ENCODE measurements around the gene MFF.

The MFF gene

DNA sequence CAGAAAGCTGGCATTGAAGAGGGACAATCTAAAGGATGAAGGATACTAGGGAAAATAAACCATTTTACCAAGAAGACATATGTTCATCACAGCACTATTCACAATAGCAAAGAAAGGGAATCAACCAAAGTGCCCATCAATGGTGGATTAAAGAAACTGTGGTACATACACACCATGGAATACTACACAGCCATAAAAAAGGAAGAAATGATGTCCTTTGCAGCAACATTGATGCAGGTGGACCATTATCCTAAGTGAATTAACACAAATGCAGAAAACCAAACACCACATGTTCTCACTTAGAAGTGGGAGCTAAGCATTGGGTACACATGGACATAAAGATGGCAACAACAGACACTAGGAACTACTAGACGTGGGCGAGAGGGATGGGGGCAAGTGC lies 7.2 kb upstream of the MFF start:
- H3K27ac ChIP-seq: no peak overlapping the region
- no peak for TF ChIP-seq ZFX (IDR thresholded peaks at IDR 0.05)
- TF ChIP-seq, protein P1, sequence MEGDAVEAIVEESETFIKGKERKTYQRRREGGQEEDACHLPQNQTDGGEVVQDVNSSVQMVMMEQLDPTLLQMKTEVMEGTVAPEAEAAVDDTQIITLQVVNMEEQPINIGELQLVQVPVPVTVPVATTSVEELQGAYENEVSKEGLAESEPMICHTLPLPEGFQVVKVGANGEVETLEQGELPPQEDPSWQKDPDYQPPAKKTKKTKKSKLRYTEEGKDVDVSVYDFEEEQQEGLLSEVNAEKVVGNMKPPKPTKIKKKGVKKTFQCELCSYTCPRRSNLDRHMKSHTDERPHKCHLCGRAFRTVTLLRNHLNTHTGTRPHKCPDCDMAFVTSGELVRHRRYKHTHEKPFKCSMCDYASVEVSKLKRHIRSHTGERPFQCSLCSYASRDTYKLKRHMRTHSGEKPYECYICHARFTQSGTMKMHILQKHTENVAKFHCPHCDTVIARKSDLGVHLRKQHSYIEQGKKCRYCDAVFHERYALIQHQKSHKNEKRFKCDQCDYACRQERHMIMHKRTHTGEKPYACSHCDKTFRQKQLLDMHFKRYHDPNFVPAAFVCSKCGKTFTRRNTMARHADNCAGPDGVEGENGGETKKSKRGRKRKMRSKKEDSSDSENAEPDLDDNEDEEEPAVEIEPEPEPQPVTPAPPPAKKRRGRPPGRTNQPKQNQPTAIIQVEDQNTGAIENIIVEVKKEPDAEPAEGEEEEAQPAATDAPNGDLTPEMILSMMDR (conservative IDR thresholded peaks at IDR 0.05): no peak

DNA sequence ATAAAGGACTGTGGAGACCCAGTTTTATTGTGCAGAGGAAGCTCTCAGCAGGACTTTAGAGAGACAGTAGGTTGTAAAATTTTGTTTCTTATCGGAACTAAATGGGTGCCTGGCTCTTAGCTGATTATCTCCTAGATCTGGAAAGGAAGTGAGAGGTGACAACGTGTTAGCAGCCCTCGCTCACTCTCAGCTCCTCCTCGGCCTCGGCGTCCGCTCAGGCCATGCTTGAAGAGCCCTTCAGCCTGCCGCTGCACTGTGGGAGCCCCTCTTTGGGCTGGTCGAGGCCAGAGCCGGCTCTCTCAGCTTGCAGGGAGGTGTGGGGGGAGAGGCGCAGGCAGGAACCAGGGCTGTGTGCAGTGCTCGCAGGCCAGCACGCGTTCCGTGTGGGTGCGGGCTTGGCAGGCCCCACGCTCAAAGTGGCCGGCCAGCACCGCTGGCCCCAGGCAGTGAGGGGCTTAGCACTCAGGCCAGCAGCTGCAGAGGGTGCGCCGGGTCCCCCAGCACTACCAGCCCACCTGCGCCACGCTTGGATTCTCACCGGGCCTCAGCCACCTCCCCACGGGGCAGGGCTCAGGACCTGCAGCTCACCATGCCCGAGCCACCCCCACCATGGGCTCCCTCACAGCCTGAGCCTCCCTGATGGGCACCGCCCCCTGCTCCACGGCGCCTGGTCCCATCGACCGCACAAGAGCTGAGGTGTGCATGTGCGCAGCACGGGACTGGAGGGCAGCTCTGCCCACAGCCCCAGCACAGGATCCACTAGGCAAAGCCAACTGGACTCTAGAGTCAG lies 4.6 kb upstream of the MFF start:
- TF ChIP-seq, protein P1 (conservative IDR thresholded peaks at IDR 0.05): no peak
- no peak for TF ChIP-seq ZFX (IDR thresholded peaks at IDR 0.05)
- no peak overlapping the region for H3K27ac ChIP-seq

DNA sequence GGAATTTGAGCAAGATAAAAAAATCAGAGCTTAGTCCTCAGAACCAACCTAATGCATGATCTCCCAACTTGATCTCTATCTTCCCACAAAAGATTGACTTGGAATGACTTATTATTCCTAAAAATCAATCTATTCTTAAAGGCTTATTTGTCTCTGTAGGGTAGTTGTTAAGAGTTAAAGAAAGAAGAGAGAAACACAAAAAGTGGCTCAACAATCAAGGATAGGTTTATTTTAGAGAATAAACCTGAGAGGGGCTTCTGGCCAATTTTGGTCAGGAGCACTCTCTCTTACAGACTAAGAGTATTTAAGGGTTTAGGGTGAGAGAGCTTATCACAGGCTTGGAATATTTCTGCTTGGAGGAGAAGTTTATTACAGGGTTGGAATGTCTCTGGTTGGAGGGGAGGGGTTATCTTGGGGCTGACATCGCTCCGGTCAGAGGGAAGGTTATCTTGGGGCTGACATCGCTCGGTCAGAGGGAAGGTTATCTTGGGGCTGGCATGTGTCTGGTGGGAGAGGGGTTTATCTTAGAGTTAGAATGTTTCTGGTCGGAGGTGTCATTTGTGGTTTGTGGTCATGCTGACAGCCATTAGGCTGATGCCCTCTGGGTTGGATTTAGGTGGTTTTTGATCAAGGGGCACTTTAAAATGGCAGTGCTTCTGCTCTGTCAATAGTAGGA lies 2.4 kb upstream of the MFF start:
- TF ChIP-seq, protein P1 (conservative IDR thresholded peaks at IDR 0.05): no peak
- no peak for TF ChIP-seq ZFX (IDR thresholded peaks at IDR 0.05)
- no peak overlapping the region for H3K27ac ChIP-seq

DNA sequence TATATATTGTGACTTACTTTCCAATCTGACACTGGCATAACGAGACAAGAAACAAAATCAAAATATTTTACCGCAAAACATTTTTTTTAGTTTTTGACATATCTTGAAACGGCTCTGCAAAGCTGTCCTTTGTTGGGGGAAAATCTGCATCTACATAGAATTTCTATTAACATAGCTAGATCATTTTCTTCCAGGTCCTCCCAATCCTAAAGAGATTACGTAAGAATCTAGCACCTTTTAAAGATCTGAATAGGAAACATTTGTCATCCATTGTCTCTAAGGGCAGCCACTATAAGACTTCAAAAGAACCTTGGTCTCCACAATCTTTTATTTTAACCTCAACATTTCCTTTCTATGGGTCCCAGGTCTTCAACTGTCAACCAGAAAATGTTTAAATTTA lies 1.2 kb upstream of the MFF start:
- H3K27ac ChIP-seq: no peak overlapping the region
- TF ChIP-seq, protein P1 (conservative IDR thresholded peaks at IDR 0.05): no peak
- no peak for TF ChIP-seq ZFX (IDR thresholded peaks at IDR 0.05)

DNA sequence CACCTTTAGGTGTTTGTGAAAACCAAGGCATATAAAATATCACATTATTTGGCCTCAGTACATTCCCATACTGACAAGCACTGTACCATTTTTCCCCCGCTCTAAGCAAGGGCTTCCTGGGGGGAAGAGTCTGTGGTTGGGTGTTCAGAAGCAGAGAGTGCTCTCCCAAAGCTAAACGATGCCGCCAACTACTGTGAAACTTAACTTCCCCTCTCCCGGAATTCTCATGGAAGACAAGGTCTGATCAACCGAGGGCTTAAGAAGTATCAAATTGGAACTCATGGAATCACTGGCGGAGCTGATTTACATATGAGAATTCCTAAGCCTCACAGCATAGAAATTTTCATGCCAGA lies 433 bp upstream of the MFF start:
- no peak for TF ChIP-seq ZFX (IDR thresholded peaks at IDR 0.05)
- TF ChIP-seq, protein P1 (conservative IDR thresholded peaks at IDR 0.05): no peak
- peak overlapping the region; percentile 90 for H3K27ac ChIP-seq

DNA sequence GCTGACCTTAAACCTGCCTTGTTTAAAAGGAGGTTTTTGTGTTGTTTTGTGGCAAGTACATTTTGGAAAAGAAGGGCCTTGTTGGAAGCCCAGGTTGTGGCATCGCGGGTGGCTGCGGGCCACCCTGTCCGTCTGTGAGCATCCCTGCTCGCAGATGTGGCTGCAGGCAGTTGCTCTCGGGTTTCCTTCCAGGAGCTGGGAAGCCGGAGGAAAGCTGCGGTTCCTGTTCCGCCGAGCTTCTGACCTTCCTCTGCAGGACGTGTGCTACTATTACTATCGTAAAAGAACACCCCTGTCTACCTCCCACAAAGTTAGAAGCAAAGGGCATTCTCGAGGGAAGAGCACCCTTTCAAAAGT lies 766 bp downstream of the MFF start:
- H3K27ac ChIP-seq: peak overlapping the region; percentile 90

DNA sequence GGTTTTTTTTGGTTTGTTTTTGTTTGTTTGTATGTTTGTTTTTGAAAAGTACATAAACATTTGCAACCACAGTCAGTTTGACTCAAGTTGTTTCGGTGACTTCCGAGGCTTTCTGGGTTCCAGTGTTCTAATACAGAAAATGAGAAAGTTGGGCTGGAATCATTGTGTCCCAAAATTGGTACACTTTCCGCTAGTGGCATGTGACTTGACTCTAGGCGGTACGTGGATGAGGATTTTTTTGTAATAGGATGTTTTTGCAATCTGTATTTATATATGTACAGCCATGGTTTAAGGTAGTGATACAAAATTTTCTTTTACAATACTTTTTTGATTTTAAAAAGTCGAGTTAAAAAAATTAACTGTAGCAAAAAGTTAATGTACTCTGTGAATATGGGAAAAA lies 1.7 kb downstream of the MFF start:
- no peak overlapping the region for H3K27ac ChIP-seq
- TF ChIP-seq, protein P1 (conservative IDR thresholded peaks at IDR 0.05): no peak

More for the DNA sequence above, 766 bp downstream of the MFF start:
- no peak for TF ChIP-seq ZFX (IDR thresholded peaks at IDR 0.05)
- TF ChIP-seq, protein P1 (conservative IDR thresholded peaks at IDR 0.05): peak; percentile 32; the same call in 1 of the 2 replicates
